OCI-LY3 (cell line): ENCODE results near the gene PDZRN3.

Source experiments
- H2AFZ ChIP-seq: fragments of 200-600, 300-600 bp; shearing (Covaris generic); 2 replicates; pipeline ENCODE4 v1.6.0; 2014; ENCODE audit warnings: antibody characterized with exemption, low read depth, low read length
- H3K27ac ChIP-seq: fragments of 200-600, 300-600 bp; sonication (generic); 2 replicates; pipeline ENCODE4 v1.5.1; 2014; ENCODE audit warnings: mild to moderate bottlenecking, low read length, moderate library complexity, mixed read lengths
- H3K27me3 ChIP-seq: fragments of 200-600, 300-600 bp; sonication (generic); 2 replicates; pipeline ENCODE4 v1.6.1; 2014; ENCODE audit warnings: low read depth, low read length, mixed read lengths
- H3K36me3 ChIP-seq: fragments of 200-600, 300-600 bp; sonication (generic); replicated peaks from 2 replicates; pipeline ENCODE3; 2014; ENCODE audit warnings: low read depth, low read length, mixed read lengths
- H3K4me1 ChIP-seq: fragments of 300-600, 200-600 bp; sonication (generic); 2 replicates; pipeline ENCODE4 v1.6.1; 2014; ENCODE audit warnings: low read length, mixed read lengths
- H3K4me2 ChIP-seq: fragments of 200-600, 300-600 bp; sonication (generic); 2 replicates; pipeline ENCODE4 v1.6.1; 2014; ENCODE audit warnings: low read length, mixed read lengths
- H3K4me3 ChIP-seq: fragments of 300-600, 200-600 bp; sonication (generic); 2 replicates; pipeline ENCODE4 v1.5.1; 2014; ENCODE audit warnings: antibody characterized with exemption, mild to moderate bottlenecking, low read length, moderate library complexity
- H3K79me2 ChIP-seq: fragments of 300-600, 200-600 bp; shearing (Covaris generic); 2 replicates; pipeline ENCODE4 v1.6.1; 2014; ENCODE audit warnings: mild to moderate bottlenecking, low read length, mixed read lengths
- H3K9ac ChIP-seq: fragments of 300-600, 200-600 bp; shearing (Covaris generic); 2 replicates; pipeline ENCODE4 v1.6.0; 2014; ENCODE audit warnings: mild to moderate bottlenecking, low read length, moderate library complexity
- H3K9me3 ChIP-seq: fragments of 200-600, 300-600 bp; shearing (Covaris generic); 2 replicates; pipeline ENCODE4 v1.6.1; 2014; ENCODE audit warnings: low read length, mixed read lengths; ENCODE audit not compliant: insufficient read depth
- H4K20me1 ChIP-seq: fragments of 200-600, 300-600 bp; sonication (generic); 2 replicates; pipeline ENCODE4 v1.6.1; 2016; ENCODE audit warnings: low read length, mixed read lengths; ENCODE audit not compliant: insufficient read depth
- CTCF ChIP-seq: fragments of 200-600, 300-600 bp; sonication (generic); IDR thresholded peaks from 2 replicates; pipeline ENCODE4 v1.5.1; 2014; ENCODE audit warnings: antibody characterized with exemption, low read length, low read depth
- EZH2phosphoT487 ChIP-seq: fragments of 200-600 bp; shearing (Covaris generic); IDR thresholded peaks from 2 replicates; pipeline ENCODE4 v1.6.1; 2018; ENCODE audit warnings: antibody characterized with exemption, mixed run types, low read depth

Gene PDZRN3

DNA sequence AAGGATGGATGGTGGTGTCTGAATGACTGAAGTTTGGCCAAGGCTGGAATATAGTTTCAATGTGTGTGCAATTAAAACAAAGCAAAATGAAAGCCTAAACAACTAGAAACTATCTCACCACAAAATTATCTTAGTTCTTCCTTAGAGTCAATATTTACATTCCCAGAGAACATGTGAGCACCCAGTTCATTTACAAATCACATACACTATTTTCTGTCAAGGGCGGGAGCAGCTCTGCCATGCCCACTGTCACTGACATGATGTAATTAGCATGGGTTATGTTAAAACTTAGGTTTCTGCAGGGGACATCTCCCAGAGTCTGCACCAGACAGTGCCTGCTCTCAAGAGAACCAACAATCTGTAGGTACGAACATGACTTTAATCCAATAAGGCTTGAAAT lies 65.0 kb downstream of the PDZRN3 start:
- TF ChIP-seq EZH2phosphoT487 (no peak), CTCF (no peak)
- H3K4me3 ChIP-seq: no peak overlapping the region
- no peaks in the 10 kb centered on the region for H3K36me3 ChIP-seq
- H3K79me2 ChIP-seq: no peaks in the 10 kb centered on the region
- no peaks in the 10 kb centered on the region for H4K20me1 ChIP-seq
- peaks cover 7% of the 10 kb centered on the region; the same call in 1 of the 2 replicates for H3K27me3 ChIP-seq
- H2AFZ ChIP-seq: no peak overlapping the region
- H3K27ac ChIP-seq: no peak overlapping the region
- H3K4me2 ChIP-seq: no peak overlapping the region
- no peak overlapping the region for H3K9ac ChIP-seq
- no peaks in the 10 kb centered on the region for H3K4me1 ChIP-seq
- H3K9me3 ChIP-seq: no peaks in the 10 kb centered on the region

- H3K4me1 ChIP-seq: no peaks in the 10 kb centered on the region
- H4K20me1 ChIP-seq: no peaks in the 10 kb centered on the region
- H3K9ac ChIP-seq: no peak overlapping the region
- H3K4me2 ChIP-seq: no peak overlapping the region
- H2AFZ ChIP-seq: no peak overlapping the region
- no peaks in the 10 kb centered on the region for H3K9me3 ChIP-seq
- no peaks in the 10 kb centered on the region for H3K36me3 ChIP-seq
- peaks cover 7% of the 10 kb centered on the region; the same call in 1 of the 2 replicates for H3K27me3 ChIP-seq
- no peaks in the 10 kb centered on the region for H3K79me2 ChIP-seq
- H3K4me3 ChIP-seq: no peak overlapping the region
- H3K27ac ChIP-seq: no peak overlapping the region
- TF ChIP-seq EZH2phosphoT487 (no peak), CTCF (no peak)
Observed at GRCh38 chr3:73558727-73559075, 66.0 kb downstream of the PDZRN3 start.

GRCh38 chr3:73557986-73558726 lies 66.6 kb downstream of the PDZRN3 start:
- peaks cover 7% of the 10 kb centered on the region; the same call in 1 of the 2 replicates for H3K27me3 ChIP-seq
- H3K79me2 ChIP-seq: no peaks in the 10 kb centered on the region
- no peak overlapping the region for H2AFZ ChIP-seq
- H3K36me3 ChIP-seq: no peaks in the 10 kb centered on the region
- no peak for TF ChIP-seq CTCF
- no peak for TF ChIP-seq EZH2phosphoT487
- H3K4me1 ChIP-seq: no peaks in the 10 kb centered on the region
- no peaks in the 10 kb centered on the region for H3K9me3 ChIP-seq
- no peak overlapping the region for H3K9ac ChIP-seq
- H3K4me3 ChIP-seq: no peak overlapping the region
- no peak overlapping the region for H3K4me2 ChIP-seq
- no peak overlapping the region for H3K27ac ChIP-seq
- H4K20me1 ChIP-seq: no peaks in the 10 kb centered on the region

GRCh38 chr3:73556520-73557372 lies 68.0 kb downstream of the PDZRN3 start:
- Histone ChIP-seq H3K36me3 (no peaks in the 10 kb centered on the region), H3K4me1 (no peaks in the 10 kb centered on the region), H3K4me3 (no peak overlapping the region), H3K9me3 (no peaks in the 10 kb centered on the region), H3K4me2 (no peak overlapping the region), H3K9ac (no peak overlapping the region), H3K27ac (no peak overlapping the region), H4K20me1 (no peaks in the 10 kb centered on the region), H3K27me3 (0 out of 2 replicates have a peak, but pooled peaks cover 4% of the 10 kb centered on the region), H3K79me2 (no peaks in the 10 kb centered on the region), H2AFZ (no peak overlapping the region)
- TF ChIP-seq EZH2phosphoT487 (no peak), CTCF (no peak)
